GM18499 (cell line): ENCODE data around the gene HRK.
"Not testable (repeated sequence)": the region's sequence is repeated elsewhere in the genome, so short reads cannot be mapped to it uniquely, and the experiment has no call there.

ENCODE experiments used
- ATAC-seq: cut with Tn5 transposase; IDR thresholded peaks from one replicate; pipeline ENCODE4 v1.9.1; 2021; ENCODE audit warnings: moderate number of reproducible peaks; ENCODE audit not compliant: insufficient read depth, unreplicated experiment

HRK gene

DNA sequence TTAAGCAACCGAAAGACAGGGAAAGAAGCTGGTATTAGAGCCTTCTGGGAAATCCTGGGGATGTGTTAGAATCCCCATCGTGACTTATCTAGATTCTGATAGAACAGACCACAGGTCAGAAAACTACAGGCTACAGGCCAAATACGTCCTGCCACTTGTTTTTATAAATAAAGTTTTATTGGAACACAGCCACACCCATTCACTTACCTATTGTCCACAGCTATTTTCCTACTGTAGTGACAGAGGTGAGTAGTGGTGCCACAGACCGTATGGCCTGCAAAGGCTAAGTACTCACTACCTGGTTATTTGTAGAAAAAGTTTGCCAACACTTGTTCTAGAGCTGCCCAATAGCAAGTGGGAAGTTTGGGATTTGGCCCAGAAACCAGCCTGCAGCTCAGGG lies 53.8 kb downstream of the HRK start:
- no peak for ATAC-seq

DNA sequence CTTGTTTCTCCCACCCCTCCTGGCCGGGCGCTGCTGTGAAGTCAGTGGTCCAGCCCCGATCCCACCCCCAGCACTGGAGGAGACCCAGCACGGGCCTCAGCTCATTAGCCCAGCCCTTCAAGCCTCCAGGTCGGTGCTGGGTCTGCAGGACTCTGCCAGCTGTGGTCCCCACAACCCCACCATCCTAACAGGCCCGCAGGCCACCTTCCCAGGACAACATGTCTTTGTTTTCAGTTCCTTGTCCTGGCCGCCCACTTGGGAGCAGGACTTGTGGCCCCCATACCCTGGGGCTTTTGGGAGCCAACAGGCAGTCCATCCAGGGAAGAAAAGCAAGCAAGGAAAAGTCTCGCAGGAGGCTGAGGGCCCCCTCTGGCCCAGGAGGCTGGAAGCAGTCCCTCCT lies 60.0 kb downstream of the HRK start:
- no peak for ATAC-seq

DNA sequence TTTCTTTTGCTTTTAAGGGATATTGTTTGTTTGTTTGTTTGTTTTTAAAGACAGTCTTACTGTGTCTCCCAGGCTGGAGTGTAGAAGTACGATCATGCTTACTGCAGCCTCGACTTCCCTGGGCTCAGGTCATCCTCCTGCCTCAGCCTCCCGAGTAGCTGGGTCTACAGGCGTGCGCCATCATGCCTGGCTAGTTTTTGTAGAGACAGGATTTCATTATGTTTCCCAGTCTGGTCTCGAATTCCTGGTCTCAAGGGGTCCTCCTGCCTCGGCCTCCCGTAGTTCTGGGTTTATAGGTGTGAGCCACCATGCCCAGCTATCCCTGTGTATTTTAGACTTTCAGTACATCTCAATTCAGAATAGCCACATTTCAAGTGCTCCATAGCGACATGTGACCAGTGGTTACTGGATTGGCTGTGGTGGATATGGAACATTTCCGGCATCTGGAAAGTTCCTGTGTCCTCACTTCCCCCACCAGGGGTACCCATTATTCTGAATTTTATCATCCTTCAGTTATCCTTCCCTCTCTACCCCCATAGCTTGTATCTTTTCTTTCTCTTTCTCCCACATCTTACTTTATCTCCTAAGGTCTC lies 61.1 kb downstream of the HRK start:
- no peak for ATAC-seq

GRCh38 chr12:116818948-116819832 lies 62.1 kb downstream of the HRK start:
- peak; percentile 50 for ATAC-seq

GRCh38 chr12:116818341-116818856 lies 62.8 kb downstream of the HRK start:
- no peak for ATAC-seq

DNA sequence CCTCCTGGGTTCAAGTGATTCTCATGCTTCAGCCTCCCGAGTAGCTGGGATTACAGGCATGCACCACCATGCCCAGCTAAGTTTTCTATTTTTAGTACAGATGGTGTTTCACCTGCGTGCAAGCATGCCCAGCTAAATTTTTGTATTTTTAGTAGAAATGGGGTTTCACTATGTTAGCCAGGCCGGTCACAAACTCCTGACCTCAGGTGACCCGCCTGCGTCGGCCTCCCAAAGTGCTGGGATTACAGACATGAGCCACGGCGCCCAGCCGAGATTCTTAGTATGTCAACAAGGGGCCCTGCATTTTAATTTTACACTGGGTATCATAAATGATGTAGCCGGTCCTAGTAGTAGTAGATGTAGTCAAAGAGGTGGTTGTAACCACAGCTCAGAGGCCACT lies 66.5 kb downstream of the HRK start:
- ATAC-seq = not testable (repeated sequence)

DNA sequence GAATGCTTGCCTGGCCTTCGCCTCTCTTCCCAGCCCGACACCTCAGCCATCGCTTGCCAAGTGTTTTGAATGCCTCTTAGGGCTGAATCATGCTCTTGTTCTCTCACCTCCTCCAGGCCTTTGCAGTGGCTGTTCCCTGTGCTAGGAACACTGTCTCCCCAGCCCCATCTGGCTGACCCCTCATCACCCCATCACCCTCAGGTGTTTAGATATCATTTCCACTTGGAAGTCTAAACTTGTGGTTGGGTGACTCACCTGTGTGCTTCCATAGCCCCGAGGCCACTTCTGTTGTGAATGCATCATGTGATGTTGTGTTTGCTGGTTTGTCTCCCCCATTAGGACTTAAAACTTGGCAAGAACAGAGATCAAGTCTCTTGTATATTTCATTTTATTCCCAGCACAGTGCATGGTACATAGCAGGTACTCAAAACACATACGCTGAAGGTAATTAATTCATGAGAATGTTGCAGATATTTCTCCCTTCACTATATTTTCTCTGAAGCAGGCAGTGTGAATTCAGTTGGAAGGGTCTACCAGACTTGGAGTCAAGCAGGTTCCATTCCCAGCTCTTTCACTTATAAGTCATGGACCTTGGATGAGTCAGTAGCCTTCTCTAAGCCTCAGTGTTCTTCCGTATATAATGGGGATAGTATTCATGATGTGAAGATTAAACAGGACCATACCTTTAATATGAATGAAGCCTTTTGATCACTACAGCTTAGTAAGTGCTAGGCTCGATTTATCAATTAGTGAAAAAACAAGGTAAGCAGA lies 67.8 kb downstream of the HRK start:
- ATAC-seq = no peak

DNA sequence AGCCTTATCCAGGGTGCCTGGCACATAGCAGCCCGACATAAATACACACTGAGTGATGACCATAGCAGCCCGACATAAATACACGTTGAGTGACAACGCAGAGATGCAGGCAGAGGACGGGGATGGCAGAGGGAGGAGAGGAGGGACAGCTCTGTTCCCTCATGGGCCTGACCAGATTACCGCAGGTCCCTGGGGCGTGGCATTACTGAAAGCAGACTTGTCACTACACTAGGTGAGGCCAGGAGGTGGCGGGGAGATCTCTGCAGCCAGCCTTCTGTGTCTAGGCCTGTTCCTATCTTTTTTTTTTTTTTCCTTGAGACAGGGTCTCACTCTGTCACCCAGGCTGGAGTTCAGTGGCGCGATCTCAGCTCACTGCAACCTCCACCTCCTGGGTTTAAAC lies 69.0 kb downstream of the HRK start:
- ATAC-seq = no peak

- ATAC-seq = no peak
These were observed 72.8 kb downstream of the HRK start for GRCh38 chr12:116808113-116809105.

DNA sequence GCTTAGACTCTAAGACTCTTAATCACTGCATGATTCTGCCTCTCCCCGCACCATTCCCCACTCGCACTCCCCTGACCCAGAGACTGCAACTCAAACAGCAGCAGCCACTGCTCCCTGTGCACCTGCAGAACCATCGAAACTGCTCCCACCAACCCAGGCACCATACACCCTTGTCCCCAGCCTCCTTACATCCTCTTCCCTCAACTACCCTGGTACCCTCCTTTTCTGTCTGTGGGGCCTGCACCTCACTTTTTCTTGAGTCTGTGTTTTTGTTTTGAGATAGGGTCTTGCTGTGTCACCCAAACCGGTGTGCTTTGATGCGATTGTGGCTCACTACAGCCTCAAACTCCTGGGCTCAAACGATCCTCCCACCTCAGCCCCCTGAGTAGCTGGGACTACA lies 73.7 kb downstream of the HRK start:
- no peak for ATAC-seq

DNA sequence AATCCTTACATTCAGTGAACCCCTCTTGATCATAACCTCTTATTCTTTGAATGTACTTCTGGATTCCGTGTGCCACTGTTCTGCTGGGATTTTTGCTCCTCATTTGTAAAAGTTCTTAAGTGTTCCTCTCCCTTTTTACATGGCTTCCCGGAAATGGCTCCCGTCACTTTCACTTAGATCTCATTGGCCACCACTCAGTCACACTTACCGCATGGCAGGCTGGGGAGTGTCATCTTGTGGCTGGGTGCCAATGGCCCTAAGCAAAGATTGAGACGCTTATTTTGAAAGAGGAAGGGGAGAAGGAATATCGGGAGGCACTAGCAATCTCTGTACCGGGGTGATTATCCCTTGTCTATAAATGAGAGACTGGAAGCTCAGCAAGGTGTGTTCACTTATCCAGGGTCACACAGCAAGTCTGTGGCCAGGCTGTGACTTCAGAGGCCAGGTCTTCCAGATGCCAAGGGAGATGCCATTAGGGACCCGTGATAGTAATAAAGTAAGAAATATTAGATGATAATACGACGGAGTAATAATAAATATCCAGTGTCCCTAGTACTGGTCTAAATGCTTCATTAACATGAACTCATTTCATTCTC lies 74.3 kb downstream of the HRK start:
- no peak for ATAC-seq
